Right lobe of liver (tissue), 6 donors: ENCODE measurements around the gene RAB3IL1. TPM values are rescaled to one million over a fixed set of nuclear protein-coding genes. Genes with fewer than 3 reads are reported as not detected.
"Not testable (repeated sequence)": the region's sequence is repeated elsewhere in the genome, so short reads cannot be mapped to it uniquely, and the experiment has no call there.

Source experiments
- ATAC-seq, 4 donors: fragments of 200-7000 bp; cut with Tn5 transposase; one replicate each; pipeline ENCODE4 v1.9.1; 2020; ENCODE audit warnings: mild to moderate bottlenecking in 4 of 4, moderate library complexity in 4 of 4
- DNase-seq, 3 donors: peaks; one replicate each; pipeline ENCODE4 v3.0.0-alpha.2; 2020
- H3K27ac ChIP-seq, 3 donors: fragments of 200-600 bp; one replicate each; pipeline ENCODE4 v1.8.0; 2022
- H3K27me3 ChIP-seq, 2 donors: fragments of 200-600 bp; one replicate each; pipeline ENCODE4 v1.8.0; 2022
- H3K36me3 ChIP-seq, 4 donors: fragments of 200-600 bp; sonication (generic) in 1 of 4; one replicate each; pipeline versions ENCODE4 v1.5.1 to v1.8.0; 2017 to 2022; ENCODE audit warnings: control low read depth in 1 of 4
- H3K4me1 ChIP-seq, 4 donors: fragments of 200-600 bp; sonication (generic) in 1 of 4; one replicate each; pipeline versions ENCODE4 v1.5.1 to v1.8.0; 2017 to 2022; ENCODE audit warnings: control low read depth in 1 of 4
- H3K4me3 ChIP-seq, 3 donors: fragments of 200-600 bp; one replicate each; pipeline ENCODE4 v1.8.0; 2022
- H3K9me3 ChIP-seq, 4 donors: fragments of 200-600 bp; sonication (generic) in 1 of 4; one replicate each; pipeline versions ENCODE4 v1.5.1 to v1.8.0; 2017 to 2022; ENCODE audit warnings: control low read depth in 1 of 4
- POLR2A ChIP-seq: fragments of 450-650 bp; IDR thresholded peaks from one replicate; pipeline ENCODE4 v1.6.1; 2017; ENCODE audit warnings: antibody characterized with exemption, mild to moderate bottlenecking
- WGBS: methylation state at CpG from one replicate; pipeline ENCODE4 v1.1.6; 2018; ENCODE audit warnings: low coverage, low lambda C conversion rate; ENCODE audit not compliant: insufficient coverage; ENCODE audit errors: missing lambda C conversion rate; 5-methylcytosine and 5-hydroxymethylcytosine counted together
- intact Hi-C, 2 donors: fragments of 100-400 bp; cut with DNase I; formaldehyde crosslinking; loops; one replicate each; pipeline versions ENCODE4 v1.11.2 to v1.14.1; 2022
- total RNA-seq, 6 experiments: library from RNA; depleted of rRNA in 2 of 6; stranded (reverse); fragments of >200 nt in 2 of 6; fragmentation: NEBNext Ultra II Directional in 3 of 6; extraction: Animal tissue kit (Norgen Biotek cat#: 25700) in 3 of 6; gene quantifications; one replicate each; pipeline versions ENCODE4 v1.1.0 to v1.2.4, GENCODE V29; 2016 to 2023
- TF ChIP-seq, protein P1 (sequence below), 4 donors: fragments of 200-600 bp in 3 of 4; fragments of 450-650 bp in 1 of 4; IDR thresholded peaks; one replicate each; pipeline versions ENCODE4 v1.5.1 to v1.8.0; 2016 to 2022; ENCODE audit warnings: antibody characterized with exemption in 4 of 4, mild to moderate bottlenecking in 2 of 4
- donor health status: DM: no; HTN: yes; CAD: no.
- donor health status: DM: no; HTN: no; CAD: no.
- donor health status: DM: no; HTN: no; CAD: no.
- donor health status: DM: no; HTN: yes; CAD: no.
- donor health status: DM: no; HTN: yes; CAD: no.

The RAB3IL1 gene
- total RNA-seq, 6 experiments from 2014 or later, result 3.2 to 9.1 (median 4.2) TPM

DNA sequence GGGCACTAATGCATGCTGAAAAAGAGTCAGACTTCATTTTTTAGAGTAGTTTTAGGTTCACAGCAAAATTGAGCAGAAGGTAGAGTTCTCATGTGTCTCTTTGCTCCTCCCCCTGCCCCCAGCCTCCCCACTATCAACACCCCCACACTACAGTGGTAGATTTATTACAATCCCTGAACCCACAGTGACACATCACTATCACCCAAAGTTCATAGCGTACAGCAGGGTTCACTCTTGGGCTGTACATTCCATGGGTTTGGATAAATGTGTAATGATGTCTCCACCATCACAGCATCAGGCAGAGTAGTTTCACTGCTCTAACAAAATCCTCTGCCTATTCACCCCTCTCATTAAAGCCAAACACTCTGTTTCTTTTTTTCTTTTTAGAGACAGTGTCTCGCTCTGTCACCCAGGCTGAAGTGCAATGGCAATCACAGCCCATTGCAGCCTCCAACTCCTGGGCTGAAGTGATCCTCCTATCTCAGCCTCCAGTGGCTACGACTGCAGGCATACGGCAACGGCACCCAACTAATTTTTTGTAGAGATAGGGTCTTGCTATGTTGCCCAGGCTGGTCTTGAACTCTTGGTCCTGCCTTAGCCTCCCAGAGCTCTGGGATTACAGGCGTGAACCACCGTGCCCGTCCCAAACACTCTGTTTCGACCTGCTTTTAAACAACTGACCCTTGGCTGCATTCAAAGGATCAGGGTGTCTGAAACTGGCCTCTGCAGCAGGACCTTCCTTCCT lies 36.9 kb upstream of the RAB3IL1 start:
- TF ChIP-seq, protein P1, sequence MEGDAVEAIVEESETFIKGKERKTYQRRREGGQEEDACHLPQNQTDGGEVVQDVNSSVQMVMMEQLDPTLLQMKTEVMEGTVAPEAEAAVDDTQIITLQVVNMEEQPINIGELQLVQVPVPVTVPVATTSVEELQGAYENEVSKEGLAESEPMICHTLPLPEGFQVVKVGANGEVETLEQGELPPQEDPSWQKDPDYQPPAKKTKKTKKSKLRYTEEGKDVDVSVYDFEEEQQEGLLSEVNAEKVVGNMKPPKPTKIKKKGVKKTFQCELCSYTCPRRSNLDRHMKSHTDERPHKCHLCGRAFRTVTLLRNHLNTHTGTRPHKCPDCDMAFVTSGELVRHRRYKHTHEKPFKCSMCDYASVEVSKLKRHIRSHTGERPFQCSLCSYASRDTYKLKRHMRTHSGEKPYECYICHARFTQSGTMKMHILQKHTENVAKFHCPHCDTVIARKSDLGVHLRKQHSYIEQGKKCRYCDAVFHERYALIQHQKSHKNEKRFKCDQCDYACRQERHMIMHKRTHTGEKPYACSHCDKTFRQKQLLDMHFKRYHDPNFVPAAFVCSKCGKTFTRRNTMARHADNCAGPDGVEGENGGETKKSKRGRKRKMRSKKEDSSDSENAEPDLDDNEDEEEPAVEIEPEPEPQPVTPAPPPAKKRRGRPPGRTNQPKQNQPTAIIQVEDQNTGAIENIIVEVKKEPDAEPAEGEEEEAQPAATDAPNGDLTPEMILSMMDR (IDR thresholded peaks at IDR 0.05), result no peak
- TF ChIP-seq POLR2A, result no peak
- Histone ChIP-seq H3K9me3 (no peaks in the 10 kb centered on the region), H3K27me3 (no peaks in the 10 kb centered on the region), H3K36me3 (no peaks in the 10 kb centered on the region), H3K27ac (peak overlapping the region in 2 of 3 donors; percentile 62 to 71), H3K4me3 (no peak overlapping the region), H3K4me1 (peaks cover 0 to 6% (median 0%) of the 10 kb centered on the region in 4 donors)
- ATAC-seq, result no peak
- intact Hi-C loops, result no loop called here
- no peak for DNase-seq
- WGBS, result 90% methylated on average over 8 of the region's 9 CpGs

DNA sequence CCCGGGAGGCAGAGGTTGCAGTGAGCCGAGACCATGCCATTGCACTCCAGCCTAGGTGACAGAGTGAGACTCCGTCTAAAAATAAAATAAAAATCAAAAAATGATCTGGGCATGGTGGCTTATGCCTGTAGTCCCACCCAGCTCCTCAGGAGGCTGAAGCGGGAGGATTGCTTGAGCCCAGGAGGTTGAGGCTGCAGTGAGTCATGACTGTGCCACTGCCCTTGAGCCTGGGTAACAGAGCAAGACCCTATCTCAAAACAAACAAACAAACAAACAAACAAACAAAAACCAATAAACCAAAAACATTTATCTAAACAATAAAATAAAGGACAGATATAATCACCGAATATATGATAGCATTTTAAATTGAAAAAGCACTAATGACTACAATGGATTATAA lies 36.3 kb upstream of the RAB3IL1 start:
- ATAC-seq, H3K27ac ChIP-seq, H3K36me3 ChIP-seq, H3K9me3 ChIP-seq, H3K4me1 ChIP-seq, H3K27me3 ChIP-seq, intact Hi-C loops, DNase-seq, H3K4me3 ChIP-seq: not testable (repeated sequence)
- WGBS, result 77% methylated on average over 5 of the region's 5 CpGs

DNA sequence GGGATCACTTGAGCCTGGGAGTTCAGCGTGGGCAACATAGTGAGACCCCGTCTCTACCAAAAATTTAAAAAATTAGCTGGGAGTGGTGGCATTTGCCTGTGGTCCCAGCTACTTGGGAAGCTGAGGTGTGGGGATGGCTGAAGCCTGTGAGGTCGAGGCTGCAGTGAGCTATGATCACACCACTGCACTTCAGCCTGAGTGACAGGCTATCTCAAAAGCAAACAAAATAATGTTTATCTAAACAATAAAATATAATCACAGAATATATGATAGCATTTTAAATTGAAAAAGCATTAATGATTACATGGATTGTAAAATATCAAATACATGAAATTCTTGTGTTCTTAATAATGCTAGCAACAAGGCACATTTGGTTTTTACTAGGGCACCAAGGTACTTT lies 35.5 kb upstream of the RAB3IL1 start:
- no peaks in the 10 kb centered on the region for H3K36me3 ChIP-seq
- intact Hi-C loops, result no loop called here
- no peak overlapping the region for H3K4me3 ChIP-seq
- DNase-seq, result no peak
- 57% methylated on average over 2 of the region's 3 CpGs for whole genome bisulfite sequencing
- no peaks in the 10 kb centered on the region for H3K9me3 ChIP-seq
- H3K4me1 ChIP-seq, result peaks cover 0 to 6% (median 0%) of the 10 kb centered on the region in 4 donors
- ATAC-seq, result no peak
- no peak overlapping the region for H3K27ac ChIP-seq
- TF ChIP-seq POLR2A, result no peak
- H3K27me3 ChIP-seq, result no peaks in the 10 kb centered on the region

DNA sequence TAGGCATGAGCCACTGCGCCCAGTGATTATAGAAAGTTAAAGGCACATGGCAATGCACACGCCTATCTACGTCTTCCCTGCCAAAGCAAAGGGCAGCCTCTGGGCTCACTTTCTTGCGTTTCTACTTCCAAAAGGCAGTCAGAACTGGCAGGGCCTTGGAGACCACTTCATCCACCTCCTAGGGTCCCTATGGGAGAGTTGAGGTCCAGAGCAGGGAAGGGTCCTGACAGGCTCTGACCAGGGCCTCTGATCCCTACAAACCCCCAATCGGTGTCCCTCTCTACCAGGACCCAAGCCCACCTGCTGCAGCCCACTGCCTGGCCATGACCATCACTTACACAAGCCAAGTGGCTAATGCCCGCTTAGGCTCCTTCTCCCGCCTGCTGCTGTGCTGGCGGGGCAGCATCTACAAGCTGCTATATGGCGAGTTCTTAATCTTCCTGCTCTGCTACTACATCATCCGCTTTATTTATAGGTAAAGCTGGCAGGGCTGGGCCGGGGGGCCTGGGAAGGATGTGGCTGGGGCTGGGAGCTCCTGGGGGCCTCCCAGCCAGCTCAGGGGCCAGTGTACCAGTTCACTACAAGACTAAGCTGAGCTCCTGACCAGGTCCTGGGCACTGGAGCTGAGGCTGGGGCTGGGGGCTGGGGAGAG lies 34.2 kb upstream of the RAB3IL1 start:
- DNase-seq (no peak), ATAC-seq (no peak)
- intact Hi-C loops, result no loop called here
- H3K4me1 ChIP-seq, result peaks cover 0 to 10% (median 0%) of the 10 kb centered on the region in 4 donors
- no peak overlapping the region for H3K4me3 ChIP-seq
- no peaks in the 10 kb centered on the region for H3K9me3 ChIP-seq
- no peak overlapping the region for H3K27ac ChIP-seq
- H3K27me3 ChIP-seq, result no peaks in the 10 kb centered on the region
- TF ChIP-seq POLR2A, result no peak
- TF ChIP-seq, protein P1 (IDR thresholded peaks at IDR 0.05), result no peak
- H3K36me3 ChIP-seq, result no peaks in the 10 kb centered on the region
- WGBS, result no CpG with 5 or more reads among the region's 11 CpGs

DNA sequence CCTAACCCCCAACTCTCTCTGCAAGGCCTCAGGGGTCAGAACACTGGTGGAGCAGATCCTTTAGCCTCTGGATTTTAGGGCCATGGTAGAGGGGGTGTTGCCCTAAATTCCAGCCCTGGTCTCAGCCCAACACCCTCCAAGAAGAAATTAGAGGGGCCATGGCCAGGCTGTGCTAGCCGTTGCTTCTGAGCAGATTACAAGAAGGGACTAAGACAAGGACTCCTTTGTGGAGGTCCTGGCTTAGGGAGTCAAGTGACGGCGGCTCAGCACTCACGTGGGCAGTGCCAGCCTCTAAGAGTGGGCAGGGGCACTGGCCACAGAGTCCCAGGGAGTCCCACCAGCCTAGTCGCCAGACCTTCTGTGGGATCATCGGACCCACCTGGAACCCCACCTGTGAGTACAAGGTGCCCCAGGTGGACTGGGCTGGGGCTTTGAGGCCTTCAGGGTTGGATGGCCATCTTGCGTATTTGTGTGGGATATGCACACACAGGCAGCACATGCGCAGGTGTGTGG lies 32.7 kb upstream of the RAB3IL1 start, which contains the start of gene BEST1:
Gene BEST1 (plus strand): TSS at position 317 of the 513 bp plus-strand sequence. CDS start 1,456 bp downstream, outside the sequence.
- no peak within 1 kb of the TSS for H3K27ac ChIP-seq

More for the DNA sequence above, 32.7 kb upstream of the RAB3IL1 start, which contains the start of gene BEST1:
- H3K9me3 ChIP-seq, result no peaks in the 10 kb centered on the region
- intact Hi-C loops, result no loop called here
- 100% methylated on average over 1 of the region's 8 CpGs for WGBS
- no peaks in the 10 kb centered on the region for H3K27me3 ChIP-seq
- peaks cover 0 to 5% (median 0%) of the 10 kb centered on the region in 4 donors for H3K4me1 ChIP-seq
- ATAC-seq (no peak), DNase-seq (no peak)
- H3K4me3 ChIP-seq, result no peak within 1 kb of the TSS
- no peaks in the 10 kb centered on the region for H3K36me3 ChIP-seq
- no peak for TF ChIP-seq POLR2A
- TF ChIP-seq, protein P1 (IDR thresholded peaks at IDR 0.05), result no peak
